ENCODE measurements around the gene MISP3.

MISP3 gene

DNA sequence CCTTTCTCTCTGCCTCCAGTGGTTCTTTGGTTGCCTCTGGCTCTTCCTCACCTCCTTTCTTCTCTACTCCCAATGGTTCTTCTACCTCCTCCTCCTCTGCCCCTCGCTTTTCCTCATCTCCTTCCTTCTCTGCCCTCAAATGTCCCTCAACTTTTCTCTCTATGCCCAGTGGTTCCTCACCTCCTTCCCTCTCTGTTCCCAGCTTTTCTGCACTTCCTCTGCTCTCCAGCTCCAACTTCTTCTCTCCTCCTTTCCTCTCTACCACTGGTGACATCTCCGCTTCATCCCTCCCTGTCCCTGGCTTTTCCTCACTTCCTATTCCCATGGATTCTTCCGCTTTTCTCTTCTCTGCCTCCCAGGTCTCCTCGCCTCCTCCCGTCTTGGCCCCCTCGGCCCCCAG, 18.5 kb upstream of the MISP3 start:
- no peak for DNase-seq

DNA sequence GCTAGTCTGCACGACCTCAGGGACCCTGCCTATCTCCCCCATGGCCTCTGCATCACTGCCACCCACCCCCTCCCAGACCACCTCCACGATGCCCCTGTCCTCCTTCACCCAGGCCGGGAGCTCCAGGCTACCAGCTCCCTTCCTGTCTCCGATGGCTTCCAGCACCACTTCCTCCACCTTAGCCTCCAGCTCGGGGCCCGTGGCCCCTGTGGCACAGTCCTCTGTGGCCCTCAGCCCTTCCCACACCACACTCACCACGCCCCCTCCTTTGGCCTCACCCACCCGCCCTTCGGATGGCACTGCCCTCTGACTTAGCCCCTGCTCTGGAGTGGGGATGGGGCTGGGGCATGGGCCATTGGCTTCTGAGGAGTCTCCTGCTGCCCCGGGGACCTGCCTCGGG, 17.9 kb upstream of the MISP3 start:
- no peak for DNase-seq

DNA sequence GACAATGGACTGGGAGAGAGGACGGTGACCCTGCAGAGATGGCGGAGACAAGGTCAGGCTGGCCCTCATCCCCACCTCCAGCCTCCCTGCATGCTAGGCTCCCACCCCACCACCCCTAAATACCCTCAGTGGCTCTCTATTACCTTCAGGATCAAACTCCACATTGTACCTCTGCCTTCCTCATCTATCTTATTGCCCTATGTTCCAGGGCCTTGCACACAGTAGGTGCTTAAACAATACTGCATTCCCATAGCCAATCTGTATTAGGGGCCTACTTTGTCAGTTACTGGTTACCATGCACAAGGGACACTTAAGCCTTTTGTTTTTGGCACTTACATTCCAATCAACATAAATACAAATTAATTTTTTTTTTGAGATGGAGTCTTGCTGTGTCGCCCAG, 17.2 kb upstream of the MISP3 start:
- no peak for DNase-seq

DNA sequence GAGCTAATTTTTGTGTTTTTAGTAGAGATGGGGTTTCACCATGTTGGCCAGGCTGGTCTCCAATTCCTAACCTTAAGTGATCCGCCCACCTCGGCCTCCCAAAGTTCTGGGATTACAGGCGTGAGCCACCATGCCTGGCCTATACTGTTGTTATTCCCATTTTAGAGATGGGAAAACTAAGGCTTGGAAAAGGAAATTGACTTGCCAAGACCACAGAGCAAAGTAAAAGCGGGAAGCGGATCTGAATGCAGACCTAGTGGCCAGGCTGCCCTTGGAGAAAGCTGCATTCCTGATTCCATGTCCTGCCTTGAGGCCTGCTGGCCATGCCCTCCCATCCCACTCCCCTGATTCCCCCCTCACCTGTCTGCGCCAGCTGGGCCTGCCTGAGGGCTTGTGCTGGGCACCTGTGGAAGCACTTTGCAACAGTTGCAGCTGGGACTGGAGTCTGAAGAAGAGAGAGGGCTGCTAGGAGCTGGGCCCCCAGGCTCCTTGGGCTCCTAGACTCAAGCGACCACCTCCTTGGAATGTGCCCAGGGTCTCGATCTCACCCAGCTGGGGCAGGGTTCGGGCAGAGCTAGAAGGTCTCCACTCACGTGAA, 16.4 kb upstream of the MISP3 start:
- no peak for DNase-seq

DNA sequence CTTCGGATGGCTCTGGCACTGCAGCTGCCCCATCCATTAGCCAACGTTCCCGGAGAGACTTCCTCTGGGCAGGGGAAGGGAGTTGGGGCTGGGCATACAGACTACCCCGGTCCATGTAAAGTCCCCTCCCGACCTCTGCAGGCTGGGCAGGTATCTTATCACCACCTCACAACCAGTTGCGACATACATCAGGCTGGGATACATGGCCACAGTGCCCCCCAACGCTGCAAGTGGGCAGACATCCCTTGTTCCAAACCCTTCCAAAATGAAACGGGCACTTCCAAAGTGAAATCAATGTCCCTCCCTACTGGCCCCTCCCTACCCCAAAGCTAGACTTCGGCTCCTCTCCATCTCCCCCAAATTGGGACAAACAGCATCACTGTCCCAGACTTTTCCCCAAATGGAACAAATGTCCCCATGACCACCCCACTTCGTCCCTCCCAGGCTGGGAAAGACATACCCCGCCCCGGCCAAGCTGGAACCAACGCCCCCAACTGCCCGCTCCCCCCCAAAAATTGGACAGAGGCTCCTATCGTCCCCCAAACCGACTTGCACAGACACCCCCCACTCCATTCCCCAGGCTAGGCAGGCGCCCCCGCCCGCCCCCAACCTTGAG, 15.7 kb upstream of the MISP3 start:
- DNase-seq = no peak

DNA sequence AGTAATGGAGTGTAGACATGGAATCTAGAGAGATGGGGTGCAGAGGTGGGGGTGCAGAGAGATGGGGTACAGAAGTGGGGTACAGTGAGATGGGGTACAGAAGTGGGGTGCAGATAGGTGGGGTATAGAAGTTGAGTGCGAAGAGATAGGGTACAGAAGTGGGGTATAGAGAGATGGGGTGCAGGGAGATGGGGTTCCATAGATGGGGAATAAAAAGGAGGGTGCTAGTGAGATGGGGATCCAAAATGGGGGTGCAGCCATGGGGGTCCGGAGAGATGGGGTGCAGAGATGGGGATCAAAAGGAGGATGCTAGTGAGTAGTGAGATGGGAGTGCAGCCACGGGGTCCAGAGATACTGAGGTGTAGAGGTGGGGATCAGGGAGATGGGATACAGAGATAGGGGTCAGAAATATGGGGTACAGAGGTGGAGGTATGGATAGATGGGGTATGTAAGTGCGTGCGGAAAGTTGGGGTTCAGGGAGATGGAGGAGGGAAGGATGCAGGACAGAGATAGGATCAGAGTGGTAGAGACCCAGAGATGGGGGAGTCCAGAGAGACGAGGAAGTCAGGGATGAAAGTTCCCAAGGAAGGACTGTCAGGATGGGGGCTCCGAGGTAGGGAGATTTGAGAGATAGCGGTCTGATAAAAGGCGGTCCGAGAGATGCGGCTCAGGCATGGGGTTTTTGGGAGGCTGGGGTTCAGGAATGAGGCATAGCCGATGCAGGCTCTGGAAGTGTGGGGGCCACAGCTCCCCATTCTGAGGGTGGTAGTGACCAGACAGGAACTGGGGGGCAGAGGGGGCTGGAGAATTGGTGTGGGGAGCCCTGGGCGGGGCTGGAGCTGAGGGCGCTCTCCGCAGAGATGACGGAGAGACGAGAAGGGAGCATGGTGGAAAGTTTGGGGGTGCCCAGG, 14.1 kb upstream of the MISP3 start:
- no peak for DNase-seq

DNA sequence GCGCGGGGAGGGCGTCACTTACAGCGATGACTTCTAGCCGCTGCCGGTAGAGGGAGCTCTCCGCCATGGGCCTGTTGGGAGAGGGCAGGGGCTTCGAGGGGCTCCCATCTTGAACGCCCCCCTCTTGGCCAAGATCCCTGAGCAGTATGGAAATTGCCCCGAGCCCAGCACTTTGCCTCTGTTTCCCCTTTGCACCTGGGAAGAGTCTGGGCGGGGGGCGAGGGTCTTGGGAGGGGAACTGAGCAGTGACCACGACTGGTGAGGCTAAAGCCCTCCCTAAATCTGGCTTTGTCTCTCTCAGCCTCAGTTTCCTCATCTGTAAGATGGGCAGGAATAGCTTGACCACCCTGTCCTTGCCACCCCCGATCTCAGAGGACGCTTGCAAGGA, 13.5 kb upstream of the MISP3 start:
- no peak for DNase-seq

DNA sequence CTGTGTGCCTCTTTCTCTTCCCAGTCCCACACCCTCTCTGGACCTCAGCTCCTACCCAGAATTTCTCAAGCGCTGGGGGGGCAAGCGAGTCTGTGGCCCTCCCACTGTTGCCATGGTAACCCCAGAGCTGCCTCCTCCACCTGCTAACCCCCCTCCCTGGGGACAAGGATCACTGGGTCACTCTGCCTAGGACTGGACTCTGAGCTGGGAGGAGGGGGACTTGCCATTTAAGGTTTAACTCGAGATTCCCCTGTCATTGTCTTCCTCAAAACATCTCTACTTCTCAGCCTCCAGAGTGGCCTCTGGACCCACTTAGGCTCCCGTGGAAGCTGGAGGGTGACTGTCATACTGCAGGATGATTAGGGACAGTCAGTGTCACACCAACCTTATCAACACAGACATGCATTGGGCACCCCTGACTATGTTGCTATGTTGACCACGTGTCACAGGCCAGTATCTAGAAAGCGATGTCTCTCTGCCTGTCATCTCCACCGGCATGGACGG, 12.9 kb upstream of the MISP3 start:
- DNase-seq = no peak

DNA sequence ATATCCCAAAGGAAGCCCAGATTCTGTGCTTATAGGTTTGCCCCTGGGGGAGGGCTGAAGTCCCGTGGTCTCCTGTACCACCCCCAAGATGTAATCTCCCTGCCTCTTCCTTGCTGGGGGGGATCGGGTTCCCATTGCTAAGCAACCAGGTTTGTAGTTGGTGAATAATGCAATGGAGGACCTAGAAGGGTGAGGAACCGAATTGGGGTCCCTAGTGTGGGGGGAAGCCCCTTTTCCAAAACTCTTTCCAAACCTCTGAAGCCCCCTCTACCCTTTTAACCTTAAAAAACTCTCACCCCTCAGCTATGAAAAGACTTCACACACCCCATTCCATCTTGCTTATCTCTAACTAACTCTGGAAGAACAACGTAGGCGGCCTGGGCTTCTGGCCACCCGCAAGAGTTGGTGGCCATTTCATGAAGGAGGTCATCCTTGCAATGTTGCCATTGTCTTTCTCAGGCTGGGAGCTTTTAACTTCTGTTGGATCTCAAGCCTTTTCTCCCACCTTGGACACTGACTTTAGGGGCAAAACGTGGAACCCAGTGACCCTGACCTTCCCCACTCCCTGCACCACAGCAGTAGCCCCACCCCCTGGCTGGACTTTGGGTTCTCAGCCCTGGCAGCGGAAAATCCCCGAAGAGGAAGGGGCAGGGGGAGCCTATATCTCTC, 11.4 kb upstream of the MISP3 start:
- no peak for DNase-seq

DNA sequence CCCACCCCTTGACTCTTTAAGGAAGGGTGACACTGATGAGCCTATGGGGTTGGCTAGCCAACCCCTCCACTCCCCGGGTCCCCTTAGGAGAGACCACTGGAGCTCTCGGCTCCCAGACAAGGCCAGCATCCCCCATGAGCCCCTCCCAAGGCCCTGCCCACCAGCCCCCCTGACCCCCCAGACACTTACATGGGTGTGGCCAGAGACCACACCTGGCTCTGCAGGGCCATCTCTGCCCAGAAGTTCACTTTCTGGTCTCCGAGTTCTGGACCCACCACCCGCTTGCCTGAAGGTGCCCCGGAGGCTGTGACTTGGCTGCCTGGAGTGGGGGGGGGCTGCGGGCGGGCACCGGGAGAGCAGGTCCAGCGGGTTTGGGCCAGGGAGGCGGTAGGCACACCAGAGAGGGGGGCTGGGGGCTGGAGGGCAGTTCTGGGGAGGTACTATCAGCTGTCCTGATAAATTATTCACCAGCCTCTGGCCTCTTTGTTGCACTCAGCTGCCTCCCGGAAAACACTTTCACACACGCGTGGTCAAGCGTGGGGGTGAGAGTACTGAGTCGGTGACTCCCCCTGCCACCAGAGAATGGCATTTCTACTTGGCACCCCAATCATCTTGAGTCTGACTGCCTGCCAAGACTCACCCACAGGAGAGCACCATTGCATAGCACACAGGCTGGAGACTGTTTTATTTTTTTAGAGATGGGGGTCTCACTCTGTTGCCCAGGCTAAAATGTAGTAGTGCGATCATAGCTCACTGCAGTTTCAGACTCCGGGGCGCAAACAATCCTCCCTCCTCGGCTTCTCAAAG, 10.6 kb upstream of the MISP3 start, which contains the start of gene PALM3:
Gene PALM3, minus strand, starts transcription at position 326 of the 807 bp plus-strand sequence. Its CDS starts 96 bp downstream, at position 230.
- DNase-seq = no peak

DNA sequence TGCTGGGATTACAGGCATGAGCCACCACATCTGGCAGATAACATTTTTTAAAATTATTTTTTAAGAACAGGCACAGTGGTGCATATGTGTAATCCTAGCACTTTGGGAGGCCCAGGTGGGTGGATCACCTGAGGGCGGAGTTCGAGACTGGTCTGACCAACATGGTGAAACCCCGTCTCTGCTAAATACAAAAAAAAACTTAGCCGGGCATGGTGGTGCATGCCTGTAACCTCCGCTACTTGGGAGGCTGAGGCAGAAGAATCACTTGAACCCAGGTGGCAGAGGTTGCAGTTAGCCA, 10.1 kb upstream of the MISP3 start:
- no peak for DNase-seq

DNA sequence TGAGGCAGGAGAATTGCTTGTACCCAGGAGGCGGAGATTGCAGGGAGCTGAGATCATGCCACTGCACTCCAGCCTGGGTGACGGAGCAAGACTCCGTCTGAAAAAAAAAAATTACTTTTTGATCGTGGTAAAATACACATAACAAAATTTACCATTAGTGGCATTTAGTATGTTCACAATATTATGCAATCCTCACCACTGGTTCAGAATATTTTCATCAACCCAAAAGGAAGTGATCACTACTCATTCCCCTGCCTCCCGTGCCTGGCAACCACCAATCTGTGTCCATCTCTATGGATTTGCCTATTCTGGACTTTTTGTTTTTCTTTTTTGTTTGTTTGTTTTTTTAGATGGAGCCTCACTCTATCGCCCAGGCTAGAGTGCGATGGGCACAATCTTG, 9.5 kb upstream of the MISP3 start:
- no peak for DNase-seq

DNA sequence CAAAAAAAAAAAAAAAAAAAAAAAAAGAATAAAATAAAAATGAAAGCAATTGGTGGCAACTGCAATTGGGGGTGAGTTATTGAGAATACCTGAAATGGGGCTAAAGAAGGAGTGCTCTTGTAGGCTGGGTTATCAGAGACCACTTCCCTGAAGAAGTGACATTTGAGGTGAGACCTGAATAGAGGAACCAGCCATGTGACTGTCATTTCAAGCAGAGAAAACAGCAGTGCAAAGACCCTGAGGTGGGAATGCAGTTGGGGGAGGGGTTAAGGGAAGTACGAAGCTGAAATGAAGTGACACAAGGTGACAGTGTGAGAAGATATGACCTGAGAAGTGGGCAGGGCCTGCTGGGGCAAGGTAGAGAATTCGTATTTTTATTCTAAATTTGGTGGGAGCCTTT, 6.5 kb upstream of the MISP3 start:
- no peak for DNase-seq

DNA sequence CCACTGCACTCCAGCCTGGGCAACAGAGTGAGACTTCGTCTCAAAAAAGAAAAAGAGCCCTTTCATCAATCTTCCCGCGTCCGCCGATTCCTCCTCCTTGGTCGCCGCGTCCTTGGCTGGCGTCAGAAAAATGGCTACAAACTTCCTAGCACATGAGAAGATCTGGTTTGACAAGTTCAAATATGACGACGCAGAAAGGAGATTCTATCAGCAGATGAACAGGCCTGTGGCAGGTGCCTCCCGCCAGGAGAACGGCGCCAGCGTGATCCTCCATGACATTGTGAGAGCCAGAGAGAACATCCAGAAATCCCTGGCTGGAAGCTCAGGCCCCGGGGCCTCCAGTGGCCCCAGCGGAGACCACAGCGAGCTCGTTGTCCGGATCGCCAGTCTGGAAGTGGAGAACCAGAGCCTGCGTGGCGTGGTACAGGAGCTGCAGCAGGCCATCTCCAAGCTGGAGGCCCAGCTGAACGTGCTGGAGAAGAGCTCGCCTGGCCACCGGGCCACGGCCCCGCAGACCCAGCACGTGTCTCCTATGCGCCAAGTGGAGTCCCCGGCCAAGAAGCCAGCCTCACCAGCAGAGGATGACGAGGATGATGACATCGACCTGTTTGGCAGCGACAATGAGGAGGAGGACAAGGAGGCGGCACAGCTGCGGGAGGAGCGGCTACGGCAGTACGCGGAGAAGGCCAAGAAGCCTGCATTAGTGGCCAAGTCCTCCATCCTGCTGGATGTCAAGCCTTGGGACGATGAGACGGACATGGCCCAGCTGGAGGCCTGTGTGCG, 2.1 kb upstream of the MISP3 start:
- no peak for DNase-seq

DNA sequence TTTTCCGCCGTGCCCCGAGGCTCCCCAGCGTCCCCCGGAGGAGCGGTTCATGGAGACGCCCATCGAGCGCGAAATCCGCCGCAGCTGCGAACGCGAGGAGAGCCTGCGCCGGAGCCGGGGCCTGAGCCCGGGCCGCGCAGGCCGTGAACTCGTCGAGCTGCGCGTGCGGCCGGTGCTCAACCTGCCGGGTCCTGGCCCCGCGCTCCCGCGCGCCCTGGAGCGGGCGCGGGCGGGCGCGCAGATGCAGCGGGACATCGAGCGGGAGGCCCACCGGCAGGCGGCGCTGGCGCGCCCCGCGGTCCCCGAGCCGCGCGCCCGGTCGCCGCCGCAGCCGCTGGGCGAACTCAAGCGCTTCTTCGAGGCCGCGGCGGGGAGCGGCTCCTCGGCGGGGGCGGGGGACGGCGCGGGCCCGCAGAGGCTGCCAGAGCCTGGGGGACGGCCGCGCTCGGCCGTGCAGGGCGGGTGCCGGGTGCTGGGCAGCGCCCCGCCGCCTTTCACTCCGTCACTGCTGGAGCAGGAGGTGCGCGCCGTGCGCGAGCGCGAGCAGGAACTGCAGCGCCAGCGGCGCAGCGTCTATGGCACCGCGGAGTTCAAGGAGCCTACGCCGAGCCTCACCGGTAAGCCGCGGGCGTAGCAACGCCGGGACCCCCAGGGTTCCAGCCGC, 807 bp downstream of the MISP3 start:
- peak; percentile 78 for DNase-seq

DNA sequence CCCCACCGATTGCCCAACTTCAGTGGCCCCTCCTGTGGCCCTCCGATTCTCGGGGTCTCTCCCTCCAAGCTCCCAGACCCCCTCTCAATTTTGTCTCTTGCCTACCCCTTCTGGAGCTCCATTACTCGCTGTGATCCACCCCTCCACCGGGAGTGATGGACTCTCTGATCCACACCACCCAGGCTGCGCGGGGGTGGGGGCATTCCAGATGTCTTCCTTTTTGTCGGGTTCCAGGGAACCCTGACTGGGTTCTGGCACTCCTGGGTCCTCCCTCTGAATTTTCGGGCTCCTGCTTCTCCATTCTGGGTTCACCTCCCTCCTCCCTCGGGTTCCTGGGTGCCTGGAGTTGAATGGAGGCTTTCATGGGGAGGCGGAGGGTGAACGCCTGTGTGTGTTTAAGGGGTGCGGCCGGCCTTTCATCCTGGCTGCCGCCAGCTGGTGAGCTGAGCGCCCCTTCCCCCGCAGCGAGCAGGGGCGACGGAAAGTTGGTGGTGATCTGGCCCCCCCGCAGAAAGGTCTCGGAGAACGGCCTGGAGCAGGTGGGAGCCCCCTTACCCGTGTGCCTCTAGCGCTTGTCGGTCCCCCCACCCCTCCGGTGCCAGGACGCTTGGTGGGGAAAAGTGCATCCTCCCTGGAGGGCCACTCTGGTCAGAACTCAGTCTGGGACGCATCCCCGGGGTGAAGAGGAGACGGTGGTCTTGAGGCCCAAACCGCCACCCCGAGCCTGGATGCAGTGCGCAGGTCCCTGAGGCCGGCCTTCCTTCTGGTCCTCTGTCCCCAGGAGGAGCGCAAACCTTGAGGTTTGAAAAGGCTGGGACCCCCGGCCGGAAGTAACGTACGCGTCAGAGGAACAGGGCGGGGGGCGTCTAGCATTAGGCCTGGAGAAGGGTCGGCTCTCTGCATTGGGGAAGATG, 1.6 kb downstream of the MISP3 start:
- no peak for DNase-seq

DNA sequence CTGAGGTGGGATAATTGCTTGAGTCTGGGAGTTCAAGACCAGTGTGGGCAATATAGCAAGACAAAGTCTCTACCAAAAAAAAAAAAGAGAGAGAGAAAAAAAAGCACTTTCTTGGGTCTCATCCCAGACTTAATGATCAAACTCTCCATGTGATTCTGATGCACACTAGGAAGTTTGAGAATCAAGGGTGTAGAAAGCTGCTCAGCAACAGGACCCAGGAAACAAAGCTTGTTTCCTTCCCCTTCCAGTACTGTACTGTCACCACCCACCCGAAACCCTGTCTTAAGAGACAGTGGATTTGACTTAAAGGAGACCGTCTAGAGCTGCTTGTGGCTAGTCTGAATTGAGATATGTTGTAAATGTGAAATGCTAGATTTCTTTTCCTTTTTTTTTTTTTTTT, 5.8 kb downstream of the MISP3 start:
- DNase-seq = no peak

DNA sequence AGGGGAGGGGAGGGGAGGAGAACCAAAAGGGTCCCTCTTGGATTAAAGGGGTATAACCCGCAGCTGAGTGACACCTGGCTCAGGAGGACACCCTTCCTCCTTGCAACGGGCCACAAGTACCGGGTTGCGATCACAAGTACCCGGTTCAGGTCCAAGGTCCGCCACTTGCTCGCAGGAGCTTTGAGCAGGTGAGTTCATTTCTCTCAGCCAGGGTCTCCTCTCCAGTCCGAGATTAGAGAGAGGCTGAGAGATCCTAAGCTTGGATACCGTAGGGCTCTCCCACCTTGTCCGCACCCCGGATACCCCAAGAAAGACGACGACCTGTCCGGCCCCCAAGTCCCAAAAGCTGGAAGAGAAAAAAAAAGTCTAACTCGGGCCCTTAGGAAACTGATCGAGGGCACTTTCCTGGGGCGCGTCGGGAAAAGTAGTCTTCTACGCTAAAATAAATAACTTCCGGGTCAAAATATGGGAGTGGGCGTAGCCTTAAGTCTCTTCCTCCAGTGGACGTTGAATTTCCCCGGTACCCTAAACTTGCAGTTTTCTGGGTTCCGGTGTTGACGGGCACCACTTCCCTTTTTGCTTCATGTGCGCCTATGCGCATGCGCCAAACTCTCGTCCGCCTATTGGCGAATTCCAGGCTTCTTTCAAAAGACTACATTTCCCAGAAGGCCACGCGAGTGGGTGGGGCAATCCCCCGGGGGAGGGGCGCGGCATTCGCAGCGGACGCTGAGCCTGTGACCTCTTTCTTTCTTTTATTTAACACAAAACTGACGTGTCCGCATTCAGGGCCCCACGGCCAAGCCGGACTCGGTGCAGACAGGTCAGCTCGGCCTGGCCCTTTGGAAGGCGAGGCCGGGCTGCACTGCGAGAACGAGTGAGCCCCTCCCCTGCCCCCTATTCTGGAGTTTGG, 8.6 kb downstream of the MISP3 start:
- peak; percentile 99 for DNase-seq
